Jurkat, Clone E6-1 (cell line): ENCODE data around the gene POTEF. TPM values are rescaled to one million over a fixed set of nuclear protein-coding genes. Genes with fewer than 3 reads are reported as not detected.
A peak's percentile ranks its signal among the peaks of the same experiment; 100 is the strongest.
"Not testable (repeated sequence)": the region's sequence is repeated elsewhere in the genome, so short reads cannot be mapped to it uniquely, and the experiment has no call there.

ENCODE experiments used
- DNase-seq: peaks from one replicate; pipeline ENCODE4 v3.0.0-alpha.2; 2011; ENCODE audit warnings: low read depth, low spot score
- H3K4me3 ChIP-seq: 2 replicates; pipeline ENCODE4 v1.5.1; 2011; ENCODE audit warnings: mild to moderate bottlenecking, low read length, control low read depth, moderate library complexity
- polyA plus RNA-seq: library from polyadenylated mRNA; unstranded; fragments of >200 nt; gene quantifications from one replicate; pipeline ENCODE4 v1.2.1, GENCODE V29; 2012; ENCODE audit warnings: missing spikeins; ENCODE audit not compliant: insufficient read length, insufficient read depth

The POTEF gene
- not detected for polyA plus RNA-seq

- DNase-seq, H3K4me3 ChIP-seq: not testable (repeated sequence)
Observed at GRCh38 chr2:130129120-130129829, at the start of gene POTEF. TSS of gene POTEF (minus strand) at chr2:130129222. CDS start at chr2:130120515, 8,707 bp downstream.

DNA sequence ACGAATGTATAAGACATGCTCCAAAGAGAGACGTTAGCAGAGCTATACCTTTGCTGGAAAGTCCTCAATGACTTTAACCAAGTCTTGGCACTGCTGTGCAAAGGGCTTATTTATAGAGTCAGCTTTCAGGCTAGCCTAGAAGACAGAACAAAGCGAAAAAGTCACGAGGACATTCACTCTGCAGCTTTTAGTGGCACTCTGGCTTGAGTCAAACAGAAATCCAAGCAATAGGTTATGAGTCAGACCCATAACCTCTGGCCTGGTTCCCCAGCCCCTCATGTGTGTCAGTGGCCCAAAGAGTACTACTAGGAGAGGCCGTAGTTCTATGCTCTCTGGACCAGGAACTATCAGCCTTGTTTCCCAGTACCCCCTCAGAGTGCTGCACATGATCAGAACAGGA lies 45.8 kb upstream of the POTEF start:
- H3K4me3 ChIP-seq, DNase-seq: not testable (repeated sequence)

GRCh38 chr2:130169896-130170295 lies 40.9 kb upstream of the POTEF start:
- H3K4me3 ChIP-seq: no peak overlapping the region
- DNase-seq: no peak

DNA sequence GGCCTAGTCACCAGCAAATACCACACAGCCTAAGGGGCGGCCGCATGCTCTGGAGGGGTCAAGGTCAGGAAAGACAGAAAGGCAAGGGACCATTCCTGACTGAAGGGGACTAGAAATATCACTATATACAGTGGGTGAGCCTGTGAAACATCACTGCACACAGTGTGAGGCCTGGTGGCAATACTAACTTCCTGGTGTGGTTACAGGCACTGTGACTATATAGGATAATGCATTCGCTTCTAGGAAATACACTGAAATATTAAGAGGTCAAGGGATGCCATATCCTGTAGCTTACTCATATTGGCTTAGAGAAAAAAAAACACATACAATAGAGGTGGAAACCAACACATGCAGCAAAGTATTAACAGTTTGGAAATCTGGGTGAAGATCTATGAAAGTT lies 40.1 kb upstream of the POTEF start:
- not testable (repeated sequence) for DNase-seq, H3K4me3 ChIP-seq

DNA sequence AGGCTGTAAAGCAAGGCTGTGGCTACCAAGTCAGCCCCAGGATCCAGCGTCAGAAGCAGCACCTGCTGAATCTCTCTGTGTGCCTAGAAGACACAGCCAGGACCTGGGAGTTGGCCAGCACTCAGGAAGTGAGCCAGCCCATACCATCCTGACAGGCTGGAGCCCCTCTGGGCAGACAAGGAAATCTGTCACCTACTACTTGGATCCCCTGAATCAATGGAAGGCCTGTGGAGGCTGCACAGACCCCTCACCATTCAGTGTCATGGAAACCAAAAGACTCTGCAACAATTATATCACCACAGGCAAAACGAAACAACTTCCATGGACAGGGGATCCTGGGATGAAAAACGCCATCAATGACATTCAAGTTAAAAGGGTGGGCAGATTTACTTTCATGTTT lies 37.6 kb upstream of the POTEF start:
- not testable (repeated sequence) for DNase-seq, H3K4me3 ChIP-seq

- DNase-seq: no peak
- H3K4me3 ChIP-seq: no peak overlapping the region
Observed at GRCh38 chr2:130165293-130166016, 36.4 kb upstream of the POTEF start.

DNA sequence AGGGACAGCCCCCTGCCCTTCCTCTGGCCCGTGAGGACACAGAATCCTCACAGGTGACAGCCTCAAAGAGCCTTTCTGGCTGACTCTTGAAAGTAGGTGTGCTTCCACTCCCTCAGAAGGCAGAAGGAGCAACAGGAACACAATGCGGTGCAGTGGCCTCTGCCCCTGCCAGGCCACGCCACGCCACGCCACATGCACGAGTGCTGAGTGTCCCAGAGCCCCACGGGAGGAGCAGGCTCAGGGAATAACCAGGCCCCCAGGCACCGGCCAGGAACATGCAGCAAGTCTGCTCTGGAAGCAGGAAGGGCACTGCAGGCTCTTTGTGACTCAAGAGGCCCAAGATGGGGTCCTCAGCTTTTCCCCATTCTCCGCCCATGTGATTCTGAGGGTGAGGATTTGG lies 33.9 kb upstream of the POTEF start:
- no peak overlapping the region for H3K4me3 ChIP-seq
- no peak for DNase-seq

- DNase-seq: not testable (repeated sequence)
Observed at GRCh38 chr2:130162486-130162885, 33.5 kb upstream of the POTEF start.

DNA sequence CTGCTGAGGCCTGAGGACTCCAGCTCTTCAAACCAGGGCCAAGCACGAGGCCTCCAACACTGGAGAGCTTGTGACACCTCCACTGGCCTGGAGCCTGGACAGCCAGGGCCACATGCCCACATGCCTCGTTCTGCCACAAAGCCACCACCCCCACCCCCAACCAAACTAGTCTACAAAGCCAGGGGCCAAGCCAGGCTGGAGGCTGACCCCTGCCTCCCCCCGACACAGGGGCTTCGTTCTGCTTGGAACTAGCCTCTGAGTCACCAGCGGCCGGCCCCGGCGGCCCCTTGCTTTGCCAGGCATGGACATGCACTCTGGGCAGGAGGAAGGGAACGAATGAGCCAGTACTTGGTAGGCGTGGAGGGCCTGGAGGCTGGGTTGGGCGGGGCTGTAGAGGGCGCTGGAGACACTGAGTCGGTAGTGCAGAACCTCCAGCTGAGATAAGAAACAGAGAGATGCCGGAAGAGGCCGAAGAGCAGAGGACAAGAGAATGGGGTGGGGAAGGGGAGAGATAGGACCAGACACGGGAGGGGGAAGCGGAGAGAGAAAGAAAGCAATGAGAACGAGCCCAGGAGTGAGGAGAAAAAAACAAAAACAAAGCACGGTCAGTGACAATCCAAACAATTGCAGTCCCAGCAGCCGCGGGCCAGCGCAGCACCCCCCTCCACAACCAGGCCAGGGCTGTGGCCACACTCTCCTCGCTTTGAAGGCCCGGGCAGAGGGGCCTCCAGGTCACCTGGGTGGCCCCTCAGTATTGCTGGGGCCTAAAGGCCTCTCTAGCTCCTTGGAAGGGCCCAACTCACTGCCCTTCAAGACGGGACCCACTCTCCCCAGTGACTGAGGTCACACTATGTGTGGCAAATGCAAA lies 32.0 kb upstream of the POTEF start:
- DNase-seq, H3K4me3 ChIP-seq: not testable (repeated sequence)

More at GRCh38 chr2:130162486-130162885, 33.5 kb upstream of the POTEF start:
- not testable (repeated sequence) for H3K4me3 ChIP-seq

- no peak for DNase-seq
- H3K4me3 ChIP-seq: no peak overlapping the region
Observed at GRCh38 chr2:130160131-130160530, 31.1 kb upstream of the POTEF start.

GRCh38 chr2:130159376-130159775 lies 30.4 kb upstream of the POTEF start:
- not testable (repeated sequence) for H3K4me3 ChIP-seq, DNase-seq

- H3K4me3 ChIP-seq: no peak overlapping the region
- DNase-seq: no peak
Observed at GRCh38 chr2:130158631-130159030, 29.6 kb upstream of the POTEF start.

DNA sequence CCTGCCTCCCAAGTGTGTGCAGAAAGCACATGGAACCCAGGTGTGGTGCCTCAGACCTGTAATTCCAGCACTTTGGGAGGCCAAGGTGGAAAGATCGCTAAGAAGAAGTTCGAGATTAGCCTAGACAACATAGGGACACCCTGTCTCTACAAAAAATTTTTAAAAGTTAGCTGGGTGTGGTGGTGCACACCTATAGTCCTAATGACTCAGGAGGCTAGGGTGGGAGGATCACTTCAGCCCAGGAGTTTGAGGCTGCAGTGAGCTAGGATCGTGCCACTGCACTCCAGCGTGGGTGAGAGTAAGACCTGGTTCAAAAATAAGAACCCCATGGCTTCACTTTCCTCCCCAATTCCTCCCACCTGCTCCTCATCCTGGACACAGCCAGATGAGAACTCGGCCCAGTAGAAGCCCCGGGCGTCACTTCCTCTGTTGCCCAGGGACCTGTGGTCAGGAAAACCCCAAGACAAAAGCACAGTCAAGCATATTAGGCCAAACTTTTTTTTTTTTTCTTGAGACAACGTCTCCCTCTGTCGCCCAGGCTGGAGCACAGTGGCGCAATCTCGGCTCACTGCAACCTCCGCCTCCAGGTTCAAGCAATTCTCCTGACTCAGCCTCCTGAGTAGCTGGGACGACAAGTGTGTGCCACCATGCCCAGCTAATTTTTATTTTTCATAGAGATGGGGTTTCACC lies 28.9 kb upstream of the POTEF start:
- not testable (repeated sequence) for DNase-seq, H3K4me3 ChIP-seq

DNA sequence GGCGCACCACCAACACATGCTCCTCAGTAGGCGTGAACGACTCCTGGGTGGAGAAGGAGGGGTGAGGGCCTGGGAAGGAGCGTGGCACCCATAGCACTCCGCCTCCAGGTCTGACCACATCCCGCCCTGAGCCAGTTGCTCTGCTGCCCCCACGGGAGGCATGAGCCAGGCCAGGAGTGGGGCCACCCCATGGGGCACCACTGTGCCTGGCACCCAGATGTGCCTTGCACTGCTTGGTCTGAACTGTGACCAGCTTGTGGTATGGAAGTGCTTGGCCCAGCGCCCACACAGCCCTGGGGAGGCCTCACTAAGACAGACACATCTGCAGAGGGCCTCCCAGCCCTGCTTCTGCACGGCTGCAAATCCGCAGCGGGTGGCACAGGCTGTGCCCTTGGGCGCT lies 28.3 kb upstream of the POTEF start:
- H3K4me3 ChIP-seq: not testable (repeated sequence)
- peak; percentile 37 for DNase-seq

GRCh38 chr2:130156624-130157004 lies 27.6 kb upstream of the POTEF start:
- H3K4me3 ChIP-seq: no peak overlapping the region
- DNase-seq: no peak

GRCh38 chr2:130155956-130156623 lies 27.1 kb upstream of the POTEF start:
- peak; percentile 7 for DNase-seq
- not testable (repeated sequence) for H3K4me3 ChIP-seq

DNA sequence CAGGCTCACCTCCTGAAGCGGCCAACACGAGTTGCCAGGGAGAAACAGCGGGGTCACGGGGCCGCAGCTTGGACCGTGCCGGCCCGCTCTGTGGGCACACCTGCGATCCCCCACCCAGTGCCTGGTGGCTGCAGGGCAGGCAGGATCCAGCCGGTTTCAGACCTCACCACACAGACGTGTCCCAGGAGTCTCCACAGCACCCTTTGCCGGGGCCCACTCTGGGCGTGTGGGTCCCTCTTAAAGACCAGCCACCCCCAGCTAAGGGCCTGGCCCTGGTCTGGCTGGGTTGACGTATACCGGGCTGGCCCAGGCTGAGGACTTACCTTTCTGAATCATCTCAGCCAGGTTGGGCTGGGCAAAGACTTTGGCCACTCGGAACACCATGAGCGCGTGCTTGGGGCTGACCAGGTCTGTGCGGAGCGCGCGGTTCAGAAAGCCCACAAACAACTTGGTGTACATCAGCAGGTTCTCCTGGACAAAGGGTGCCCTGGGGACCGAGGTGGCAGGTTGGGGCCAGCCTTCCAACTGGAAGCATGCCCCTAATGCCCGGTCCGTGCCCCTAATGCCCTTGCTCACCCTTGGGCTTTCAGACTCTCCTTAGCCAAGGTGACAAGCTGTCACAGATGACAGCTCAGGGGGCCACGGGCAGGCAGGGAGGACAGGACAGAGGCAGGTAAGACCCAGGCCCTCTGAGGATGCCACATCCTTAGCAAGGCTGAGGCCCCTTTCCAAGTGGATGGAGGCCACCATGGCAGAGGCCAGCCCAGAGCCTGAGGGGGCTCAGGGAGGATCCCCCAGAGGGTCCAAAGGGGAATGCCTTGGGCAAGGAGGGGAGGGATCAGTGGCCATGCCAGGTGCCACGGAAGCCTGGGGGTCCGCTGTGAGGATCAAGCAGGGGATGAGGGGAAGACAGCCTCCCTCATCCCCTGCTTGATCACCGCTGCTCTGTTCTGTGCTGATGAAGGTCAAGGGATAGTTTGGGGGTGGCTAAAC lies 26.0 kb upstream of the POTEF start:
- no peak for DNase-seq
- H3K4me3 ChIP-seq: no peak overlapping the region
